K562 (cell line): ENCODE measurements around the gene TIPIN. TPM values are rescaled to one million over a fixed set of nuclear protein-coding genes. Genes with fewer than 3 reads are reported as not detected.

Source experiments
- ATAC-seq: fragments of 200-7000 bp; cut with Tn5 transposase; 3 replicates; pipeline ENCODE4 v1.9.1; 2020; ENCODE audit warnings: moderate library complexity
- BruUV-seq: library from RNA; stranded (reverse); fragments of 400-500 nt; replicated peaks from 2 replicates; lab custom pipeline; 2021; lab: Mats Ljungman, UMichigan
- CTCF ChIA-PET: fragments of 300-600 bp; formaldehyde crosslinking; extraction: SDS; loops from one replicate; lab custom pipeline; 2021; ENCODE audit warnings: low intra/inter-chr PET ratio; lab: Yijun Ruan, JAX
- POLR2A ChIA-PET: fragments of 300-600, 350-650 bp; sonication (Branson Sonifier 250); formaldehyde crosslinking; extraction: SDS; loops from one replicate; lab custom pipeline; 2021; ENCODE audit warnings: antibody characterized with exemption, inconsistent platforms; lab: Yijun Ruan, JAX
- DNase-seq, 4 experiments: peaks; one replicate each; pipeline versions ENCODE4 v3.0.0 to v3.0.0-alpha.2; 2011 to 2018; ENCODE audit warnings: low spot score in 3 of 4, mixed read lengths in 3 of 4; ENCODE audit errors: extremely low read depth in 1 of 4
- FAIRE-seq: peaks from 2 replicates; lab custom pipeline; 2011; peaks lifted over from hg19 to GRCh38; lab: Jason Lieb, UNC
- H2AFZ ChIP-seq: 2 replicates; pipeline ENCODE4 v1.6.0; 2011; ENCODE audit warnings: low read depth, low read length, control low read depth, inconsistent platforms
- H3K27ac ChIP-seq: fragments of 200-600 bp; 3 replicates; pipeline ENCODE4 v1.8.0; 2011; ENCODE audit warnings: low read depth, mild to moderate bottlenecking, control low read depth, inconsistent platforms, low read length, moderate library complexity, mixed read lengths; ENCODE audit errors: extremely low read depth
- H3K27me3 ChIP-seq, 2 experiments: fragments of 300-600 bp in 1 of 2; 2 replicates in 1 of 2; 3 replicates in 1 of 2; pipeline versions ENCODE4 v1.6.0 to v1.8.0; 2011; ENCODE audit warnings: inconsistent platforms in 2 of 2, low read length in 2 of 2, mild to moderate bottlenecking in 1 of 2, mixed read lengths in 1 of 2, moderate library complexity in 1 of 2; ENCODE audit not compliant: control insufficient read depth in 2 of 2, insufficient read depth in 2 of 2
- H3K36me3 ChIP-seq: fragments of 300-600 bp; 3 replicates; pipeline ENCODE4 v1.8.0; 2011; ENCODE audit warnings: mild to moderate bottlenecking, low read length, inconsistent platforms; ENCODE audit not compliant: control insufficient read depth, insufficient read depth
- H3K4me1 ChIP-seq, 2 experiments: fragments of 200-600 bp in 1 of 2; replicated peaks in 1 of 2; 2 replicates in 1 of 2; 3 replicates in 1 of 2; pipeline versions ENCODE4 v1.5.1 to v1.8.0; 2011; ENCODE audit warnings: inconsistent platforms in 2 of 2, low read length in 2 of 2, mild to moderate bottlenecking in 1 of 2, mixed read lengths in 1 of 2, moderate library complexity in 1 of 2; ENCODE audit not compliant: control insufficient read depth in 2 of 2, insufficient read depth in 2 of 2
- H3K4me2 ChIP-seq: 2 replicates; pipeline ENCODE4 v1.6.1; 2011; ENCODE audit warnings: low read length, control low read depth, inconsistent platforms, mixed read lengths; ENCODE audit not compliant: insufficient read depth
- H3K4me3 ChIP-seq: fragments of 200-600 bp; sonication (generic), shearing (Covaris generic); 2 replicates; pipeline ENCODE4 v1.5.1; 2016; ENCODE audit warnings: control low read depth, inconsistent platforms
- H3K79me2 ChIP-seq: fragments of 200-600 bp; 3 replicates; pipeline ENCODE4 v1.8.0; 2011; ENCODE audit warnings: low read length, inconsistent platforms; ENCODE audit not compliant: control insufficient read depth, insufficient read depth
- H3K9ac ChIP-seq, 2 experiments: 2 replicates each; pipeline versions ENCODE4 v1.6.0 to v1.6.1; 2011; ENCODE audit warnings: low read depth in 2 of 2, low read length in 2 of 2, control low read depth in 1 of 2, inconsistent platforms in 1 of 2, mild to moderate bottlenecking in 1 of 2, mixed read lengths in 1 of 2; ENCODE audit not compliant: insufficient read depth in 1 of 2
- H3K9me1 ChIP-seq: one replicate; pipeline ENCODE4 v1.6.0; 2011; ENCODE audit warnings: inconsistent platforms, mild to moderate bottlenecking, low read length, moderate library complexity; ENCODE audit not compliant: control insufficient read depth, insufficient read depth
- H3K9me3 ChIP-seq: replicated peaks from 2 replicates; pipeline ENCODE4 v1.5.1; 2011; ENCODE audit warnings: low read depth, low read length, inconsistent platforms; ENCODE audit not compliant: control insufficient read depth, insufficient read depth
- H4K20me1 ChIP-seq: replicated peaks from 2 replicates; pipeline ENCODE4 v1.6.1; 2011; ENCODE audit warnings: low read length, inconsistent platforms, mixed read lengths; ENCODE audit not compliant: control insufficient read depth, insufficient read depth
- ARID2 ChIP-seq: fragments of 450-650 bp; IDR thresholded peaks from 2 replicates; pipeline ENCODE4 v1.6.1; 2017; ENCODE audit warnings: antibody characterized with exemption, mild to moderate bottlenecking
- CBX1 ChIP-seq: sonication (generic); IDR thresholded peaks from 2 replicates; pipeline ENCODE4 v1.6.1; 2016; ENCODE audit warnings: antibody characterized with exemption, low read depth, mild to moderate bottlenecking
- LEF1 ChIP-seq: fragments of 450-650 bp; IDR thresholded peaks from 2 replicates; pipeline ENCODE4 v1.6.1; 2016; ENCODE audit warnings: mild to moderate bottlenecking
- NR3C1 ChIP-seq: sonication (generic); formaldehyde crosslinking; IDR thresholded peaks from 2 replicates; pipeline ENCODE4 v1.8.1; 2022; ENCODE audit warnings: missing genetic modification reagents
- PATZ1 ChIP-seq: fragments of 250-450 bp; sonication (Bioruptor Pico); IDR thresholded peaks from 2 replicates; pipeline ENCODE4 v1.5.0; 2020; ENCODE audit warnings: mild to moderate bottlenecking, borderline replicate concordance
- SMARCC2 ChIP-seq: fragments of 450-650 bp; IDR thresholded peaks from 2 replicates; pipeline ENCODE4 v1.6.1; 2017; ENCODE audit warnings: antibody characterized with exemption, moderate library complexity, mild to moderate bottlenecking, low read depth
- SOX6 ChIP-seq: fragments of 450-650 bp; IDR thresholded peaks from 2 replicates; pipeline ENCODE4 v1.6.1; 2014; ENCODE audit warnings: mild to moderate bottlenecking
- SRSF9 ChIP-seq: fragments of 200-400 bp; formaldehyde crosslinking; IDR thresholded peaks from 2 replicates; pipeline ENCODE4 v1.6.1; 2017; ENCODE audit warnings: low read depth, low read length, borderline replicate concordance
- ZNF239 ChIP-seq: fragments of 250-450 bp; sonication (Bioruptor Pico); IDR thresholded peaks from 2 replicates; pipeline ENCODE4 v1.4.0; 2020; ENCODE audit warnings: mild to moderate bottlenecking
- ZNF431 ChIP-seq: sonication (generic); formaldehyde crosslinking; IDR thresholded peaks from 2 replicates; pipeline ENCODE4 v1.8.0; 2022; ENCODE audit warnings: mild to moderate bottlenecking, missing genetic modification reagents
- ZSCAN32 ChIP-seq: fragments of 450-650 bp; formaldehyde crosslinking; IDR thresholded peaks from 2 replicates; pipeline ENCODE4 v1.4.0; 2020; ENCODE audit warnings: mild to moderate bottlenecking, moderate library complexity
- WGBS: fragments of 100-300 bp; shearing (Covaris generic); methylation state at CpG from one replicate; pipeline ENCODE4 v1.1.6; 2016; ENCODE audit warnings: low coverage, mixed read lengths; ENCODE audit not compliant: insufficient coverage; ENCODE audit errors: missing lambda C conversion rate; 5-methylcytosine and 5-hydroxymethylcytosine counted together
- in situ Hi-C: fragments of 300-500 bp; cut with MboI; formaldehyde crosslinking; loops from 4 replicates; pipeline ENCODE4 v1.15.0; 2018; ENCODE audit warnings: inconsistent platforms, mixed read lengths
- intact Hi-C: fragments of 100-400 bp; cut with micrococcal nuclease; formaldehyde crosslinking; loops from 2 replicates; pipeline ENCODE4 v1.14.2; 2022
- polyA plus RNA-seq, 8 experiments: library from polyadenylated mRNA; depleted of rRNA in 4 of 8; stranded (reverse) in 5 of 8; unstranded in 3 of 8; fragments of >200 nt; fragmentation: Nextera tagmentation in 2 of 8; fragmentation: Illumina TruSeq in 1 of 8; extraction: Ambion mirVana in 2 of 8; extraction: Trizol in 1 of 8; gene quantifications; 2 replicates each; pipeline versions ENCODE4 v1.2.1 to v1.2.3, GENCODE V29; 2011 to 2014; ENCODE audit warnings: inconsistent platforms in 1 of 8, missing spikeins in 1 of 8
- total RNA-seq, 7 experiments: library from RNA; depleted of rRNA in 6 of 7; stranded (reverse); fragments of >200 nt in 6 of 7; fragmentation: Illumina TruSeq in 2 of 7; extraction: Trizol in 2 of 7; gene quantifications; 2 replicates each; pipeline versions ENCODE4 v1.2.1 to v1.2.3, GENCODE V29; 2011 to 2021; ENCODE audit warnings: low replicate concordance in 1 of 7

Gene TIPIN
- total and polyA plus RNA-seq, 9 of the 15 experiments (the other 6 are each of a cell fraction or from before 2014, with no cell fraction given), result 22.9 to 61.4 (median 42.0) TPM

- CTCF ChIA-PET, result no interaction called here
- no peak overlapping the region for H2AFZ ChIP-seq
- POLR2A ChIA-PET, result interaction anchor here (1.2 kb wide), 1 partner anchor 9 kb away, joined by 4 read pairs; no protein-coding TSS in a partner anchor
These were observed 22.4 kb upstream of the TIPIN start for GRCh38 chr15:66378814-66379430.

More at GRCh38 chr15:66378814-66379430, 22.4 kb upstream of the TIPIN start:
- Histone ChIP-seq H4K20me1 (no peaks in the 10 kb centered on the region), H3K36me3 (no peaks in the 10 kb centered on the region), H3K4me1 (no peaks in the 10 kb centered on the region; a peak in 1 of 5 replicates), H3K9ac (no peak overlapping the region), H3K4me2 (no peak overlapping the region), H3K27ac (no peak overlapping the region), H3K79me2 (no peaks in the 10 kb centered on the region), H3K9me1 (no peaks in the 10 kb centered on the region), H3K4me3 (no peak overlapping the region), H3K27me3 (no peaks in the 10 kb centered on the region), H3K9me3 (no peaks in the 10 kb centered on the region; the same call in 1 of the 2 replicates)
- TF ChIP-seq NR3C1 (CRISPR knock-in tag) (no peak), SOX6 (no peak), SRSF9 (no peak), SMARCC2 (no peak), LEF1 (no peak), CBX1 (no peak), ARID2 (no peak), PATZ1 (no peak), ZNF431 (CRISPR knock-in tag) (no peak), ZSCAN32 (CRISPR knock-in tag) (no peak), ZNF239 (CRISPR knock-in tag) (no peak)
- ATAC-seq (no peak), FAIRE-seq (no peak), DNase-seq (no peak)
- intact Hi-C loops, result no loop called here
- TSS peak; percentile 16 for BruUV-seq
- WGBS, result 77% methylated on average over 7 of the region's 7 CpGs
- in situ Hi-C loops, result no loop called here
